LHCN-M2 (cell line): Measurements from ENCODE around the gene ABHD14A. TPM values are rescaled to one million over a fixed set of nuclear protein-coding genes. Genes with fewer than 3 reads are reported as not detected.
"Not testable (repeated sequence)": the region's sequence is repeated elsewhere in the genome, so short reads cannot be mapped to it uniquely, and the experiment has no call there.

Source experiments
- DNase-seq: peaks from one replicate; pipeline ENCODE4 v3.0.0-alpha.2; 2012; ENCODE audit warnings: low read depth
- polyA plus RNA-seq: library from polyadenylated mRNA; unstranded; fragments of >200 nt; gene quantifications from one replicate; pipeline ENCODE4 v1.2.1, GENCODE V29; 2012; ENCODE audit warnings: missing spikeins
- total RNA-seq: library from RNA; depleted of rRNA; stranded (reverse); fragments of >200 nt; gene quantifications from 2 replicates; pipeline ENCODE4 v1.2.3, GENCODE V29; 2014; rRNA removed

The ABHD14A gene
- total RNA-seq: 23.1 and 30.7 TPM in 2 replicates
- 25.8 TPM for polyA plus RNA-seq

GRCh38 chr3:51974963-51975851 is at the start of gene ABHD14A:
ABHD14A (plus strand) TSS chr3:51975064; CDS start chr3:51975136, 72 bp downstream.
- DNase-seq: peak; percentile 54

GRCh38 chr3:51927061-51927977 is 47.5 kb upstream of the ABHD14A start:
- no peak for DNase-seq

GRCh38 chr3:51928438-51928837 is 46.4 kb upstream of the ABHD14A start:
- no peak for DNase-seq

DNA sequence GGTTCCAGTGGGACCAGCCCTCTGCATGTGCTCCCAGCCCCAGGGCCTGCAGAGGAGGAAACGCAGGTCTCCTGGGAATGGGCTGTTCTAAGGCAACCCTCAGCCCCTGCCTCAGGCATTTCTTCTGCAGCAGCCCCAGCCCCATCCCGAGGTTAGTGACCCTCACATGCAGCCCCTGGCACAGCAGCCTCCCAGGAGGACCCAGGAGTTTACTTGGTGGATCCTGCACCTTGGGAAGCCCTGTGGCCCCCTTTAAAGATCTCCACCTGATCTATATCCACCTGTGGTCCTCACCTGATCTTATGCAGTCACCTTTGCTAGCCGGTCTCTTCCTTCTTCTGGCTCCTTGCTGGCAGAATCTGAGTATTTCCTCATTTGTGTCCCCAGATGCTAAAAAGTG is 45.9 kb upstream of the ABHD14A start:
- not testable (repeated sequence) for DNase-seq

DNA sequence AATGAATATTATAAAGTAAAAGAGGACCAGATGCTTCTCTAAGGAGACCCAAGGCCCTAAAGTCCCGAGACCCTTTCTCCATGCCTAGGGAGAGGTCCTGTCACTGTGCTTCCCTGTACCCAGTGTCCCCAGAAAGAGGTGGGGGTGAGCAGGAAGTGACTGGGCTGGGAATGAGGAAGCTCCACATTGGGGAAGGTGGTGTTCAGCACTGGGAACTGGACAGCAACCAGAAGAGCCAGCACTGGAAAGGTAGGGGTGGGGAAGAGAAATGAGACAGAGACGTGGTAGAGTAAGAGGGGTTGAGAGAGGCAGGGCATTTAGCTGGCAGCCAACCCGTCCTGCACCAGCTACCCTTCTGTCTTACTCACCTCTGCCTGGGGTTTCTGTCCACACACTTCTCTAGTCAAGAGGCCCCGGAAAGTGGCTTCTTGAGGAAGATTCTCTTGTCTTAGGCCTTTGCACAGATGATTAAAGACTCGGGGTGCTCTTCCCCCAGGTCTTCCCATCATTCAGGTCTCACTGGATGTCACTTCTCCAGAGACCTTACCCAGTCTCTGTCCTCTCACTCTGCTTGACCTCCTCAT is 45.4 kb upstream of the ABHD14A start:
- no peak for DNase-seq

GRCh38 chr3:51930439-51930838 is 44.4 kb upstream of the ABHD14A start:
- DNase-seq: no peak

- DNase-seq: no peak
Observed at GRCh38 chr3:51931756-51932155, 43.1 kb upstream of the ABHD14A start.

- no peak for DNase-seq
Observed at GRCh38 chr3:51932471-51933370, 42.1 kb upstream of the ABHD14A start.

DNA sequence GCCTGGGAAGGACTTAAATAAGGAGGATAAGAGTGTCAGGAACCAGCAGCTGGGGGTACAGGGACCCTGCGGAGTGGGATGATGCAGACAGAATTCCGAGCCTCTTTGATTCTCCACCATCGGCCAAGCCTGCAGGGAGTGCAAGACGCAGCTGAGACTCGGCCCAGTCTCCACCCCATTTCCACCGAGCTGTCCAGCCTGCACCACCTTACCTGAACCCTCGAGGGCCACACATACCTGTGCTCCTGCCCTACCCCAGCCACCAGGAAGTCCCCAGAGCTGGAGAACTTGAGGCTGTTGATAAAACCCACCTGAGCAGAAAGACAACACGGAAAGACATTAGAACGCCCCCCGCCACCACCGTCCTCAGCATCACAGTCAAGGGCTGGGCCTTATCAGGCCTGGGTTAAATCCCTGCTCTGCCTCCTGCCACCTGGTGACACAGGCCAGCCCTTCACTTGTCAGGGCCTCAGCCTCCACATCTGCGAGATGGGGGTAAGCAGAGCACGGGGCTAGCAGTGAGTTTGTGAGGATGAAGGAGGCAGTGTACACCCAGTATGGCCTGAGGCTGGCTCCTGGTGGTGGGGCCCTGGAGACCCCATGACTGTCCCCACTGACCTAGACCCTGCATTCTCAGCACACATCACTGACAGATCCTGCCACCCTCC is 41.3 kb upstream of the ABHD14A start:
- no peak for DNase-seq

DNA sequence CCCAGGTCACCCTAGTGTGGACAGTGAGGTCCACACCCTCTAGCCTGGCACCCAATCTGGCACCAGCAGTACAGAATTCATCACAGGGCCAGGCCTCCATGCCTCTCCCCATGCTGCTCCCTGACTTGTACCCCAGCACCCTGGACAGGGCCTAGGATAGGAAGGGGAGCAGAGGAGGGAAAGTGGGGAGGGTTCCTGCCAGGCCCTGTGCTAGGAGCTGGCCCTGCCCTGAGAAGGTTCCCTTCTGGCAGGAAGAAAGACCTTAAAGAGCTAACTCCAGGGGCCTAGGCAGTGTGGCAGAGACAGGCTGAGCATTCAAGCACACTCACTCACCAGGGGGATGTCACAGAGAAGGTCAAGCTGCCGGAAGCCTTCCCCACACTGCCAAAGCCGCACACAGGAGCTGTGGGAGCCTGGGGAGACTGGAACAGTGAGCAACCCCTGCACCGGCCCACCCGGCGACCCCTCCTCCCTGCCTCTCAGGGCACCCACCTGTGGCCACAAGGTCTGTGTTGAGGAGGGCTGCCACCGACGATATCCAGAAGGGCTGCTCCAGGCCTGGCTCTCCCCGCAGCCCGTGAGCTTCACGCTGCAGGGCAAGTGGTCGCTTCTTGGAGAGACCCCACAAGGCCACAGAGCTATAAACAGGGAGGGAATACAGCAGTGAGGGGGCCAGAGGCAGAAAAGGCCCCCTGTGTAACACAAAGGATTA is 40.6 kb upstream of the ABHD14A start:
- DNase-seq: no peak

- no peak for DNase-seq
Observed at GRCh38 chr3:51934991-51935885, 39.6 kb upstream of the ABHD14A start.

DNA sequence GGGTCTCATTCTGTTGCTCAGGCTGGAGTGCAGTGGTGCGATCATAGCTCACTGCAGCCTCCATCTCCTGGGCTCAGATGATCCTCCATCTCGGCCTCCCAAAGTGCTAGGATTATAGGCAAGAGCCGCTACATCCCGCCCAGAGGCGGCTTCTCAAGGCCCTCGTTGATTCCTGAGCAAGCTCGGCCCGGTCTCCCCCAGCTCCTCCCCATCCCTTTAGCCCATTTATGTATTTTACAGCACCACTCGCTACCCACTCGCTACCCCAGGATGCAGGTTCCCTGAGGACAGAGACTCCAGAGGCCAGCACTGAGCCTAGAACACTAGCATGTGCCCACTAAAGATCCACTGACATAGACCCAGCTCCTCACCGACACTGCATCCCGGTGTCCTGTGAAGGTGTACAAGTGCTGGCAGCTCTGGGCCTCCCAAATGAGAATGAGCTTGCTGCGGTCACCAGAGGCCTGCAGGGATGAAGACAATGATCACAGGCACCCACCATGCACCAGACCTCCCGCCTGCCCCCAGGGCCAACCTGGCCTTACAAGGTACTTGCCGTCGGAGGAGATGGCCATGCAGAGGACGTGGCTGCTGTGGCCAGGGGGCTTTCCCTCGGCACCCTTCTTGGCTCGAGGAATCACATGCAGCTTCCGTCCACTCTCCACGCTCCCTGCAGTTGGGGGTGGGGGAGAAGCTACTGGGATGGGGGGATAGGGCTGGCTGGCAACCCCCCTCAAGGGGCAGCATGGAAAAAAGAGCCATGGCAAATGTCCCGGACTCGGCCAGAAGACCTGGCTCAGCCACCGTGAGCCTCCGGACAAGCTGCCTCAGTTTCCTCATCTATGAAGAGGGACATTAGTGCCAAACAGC is 38.7 kb upstream of the ABHD14A start:
- DNase-seq: no peak

DNA sequence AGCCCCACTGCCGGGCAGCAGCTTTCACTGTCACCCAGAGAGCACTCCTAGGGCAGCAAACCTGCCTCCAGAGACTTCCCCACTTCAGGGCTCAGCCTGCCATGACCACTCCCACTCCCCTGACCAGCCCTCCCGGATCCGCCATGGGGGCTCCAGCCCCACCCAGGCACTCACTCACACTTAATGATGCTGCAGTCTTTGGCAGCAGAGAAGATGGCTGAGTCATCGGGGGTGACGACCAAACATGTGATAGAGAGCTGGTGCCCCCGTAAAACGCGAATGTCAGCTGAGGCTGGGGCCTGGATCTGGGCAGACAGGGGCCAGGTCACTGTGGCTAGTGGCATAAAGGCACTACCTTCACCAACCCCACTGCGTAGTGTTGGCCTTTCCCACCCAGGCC is 37.9 kb upstream of the ABHD14A start:
- DNase-seq: no peak

DNA sequence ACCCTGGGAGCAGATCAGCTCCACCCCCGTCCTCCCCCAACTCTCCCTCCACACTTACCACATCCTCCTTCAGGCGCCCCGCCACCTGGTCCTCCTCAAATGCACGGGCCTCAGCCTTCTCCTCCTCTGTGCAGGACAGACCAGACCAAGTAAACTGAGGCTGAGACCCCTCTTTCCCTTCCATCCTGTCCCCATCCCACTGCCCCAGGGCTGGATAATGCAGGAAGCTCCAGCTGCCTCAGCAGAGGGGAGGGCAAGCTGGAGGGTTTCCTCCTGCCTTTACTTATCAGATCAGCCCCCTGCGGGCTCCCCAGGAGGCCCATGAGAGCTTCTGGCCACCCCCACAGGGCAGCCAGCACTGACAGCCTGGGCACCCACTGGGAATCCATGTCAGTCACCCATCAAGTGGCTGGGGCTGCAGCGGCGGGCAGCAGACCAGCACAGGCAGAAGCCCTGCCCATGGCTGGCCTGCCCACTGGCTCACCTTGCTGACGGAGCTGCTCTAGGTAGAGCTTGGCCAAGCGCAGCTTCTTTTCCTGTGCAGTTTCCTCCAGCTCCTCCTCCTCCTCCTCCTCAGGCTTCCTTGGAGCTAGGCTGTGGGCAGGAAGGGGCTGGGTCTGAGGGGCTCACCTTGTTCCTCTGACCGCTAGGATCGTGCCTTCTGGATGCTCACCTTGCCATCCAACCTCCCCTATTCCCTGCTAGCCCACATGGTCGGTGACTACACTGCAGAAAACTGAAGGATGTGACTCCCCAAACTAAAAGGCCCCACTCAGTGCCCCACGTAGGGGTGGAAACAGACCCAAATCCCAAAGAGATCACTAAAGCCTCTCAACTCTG is 37.0 kb upstream of the ABHD14A start:
- DNase-seq: no peak

GRCh38 chr3:51938780-51939425 is 36.0 kb upstream of the ABHD14A start:
- no peak for DNase-seq
